Loucy (cell line): ENCODE measurements around the gene ATP6V0D1.

ENCODE experiments used
- H2AFZ ChIP-seq: fragments of 200-600 bp; sonication (generic); 2 replicates; pipeline ENCODE4 v1.6.0; 2016; ENCODE audit warnings: antibody characterized with exemption, mild to moderate bottlenecking, low read length, moderate library complexity
- H3F3A ChIP-seq: fragments of 200-600 bp; 2 replicates; pipeline ENCODE4 v1.6.0; 2016; ENCODE audit warnings: antibody characterized with exemption, low read depth, mild to moderate bottlenecking
- H3K27me3 ChIP-seq: fragments of 200-600 bp; sonication (generic); 2 replicates; pipeline ENCODE4 v1.6.1; 2014; ENCODE audit warnings: low read length, mild to moderate bottlenecking; ENCODE audit not compliant: insufficient read depth, poor library complexity, severe bottlenecking
- H3K36me3 ChIP-seq: fragments of 200-600 bp; sonication (generic); 2 replicates; pipeline ENCODE4 v1.6.1; 2016; ENCODE audit warnings: low read length; ENCODE audit not compliant: insufficient read depth
- H3K4me1 ChIP-seq: fragments of 200-600 bp; sonication (generic); 2 replicates; pipeline ENCODE4 v1.5.1; 2014; ENCODE audit warnings: low read length, mild to moderate bottlenecking; ENCODE audit not compliant: insufficient read depth, poor library complexity, severe bottlenecking
- H3K4me2 ChIP-seq: fragments of 200-600 bp; sonication (generic); 2 replicates; pipeline ENCODE4 v1.6.0; 2014; ENCODE audit warnings: antibody characterized with exemption, low read length, low read depth, mild to moderate bottlenecking; ENCODE audit not compliant: poor library complexity, severe bottlenecking
- H3K4me3 ChIP-seq: fragments of 200-600 bp; sonication (generic); 2 replicates; pipeline ENCODE4 v1.5.1; 2014; ENCODE audit warnings: low read length, mild to moderate bottlenecking, mixed read lengths; ENCODE audit not compliant: poor library complexity, severe bottlenecking
- H3K79me2 ChIP-seq: fragments of 200-600 bp; sonication (generic); 2 replicates; pipeline ENCODE4 v1.6.1; 2014; ENCODE audit warnings: low read length; ENCODE audit not compliant: insufficient read depth
- H3K9ac ChIP-seq: fragments of 200-600 bp; sonication (generic); 2 replicates; pipeline ENCODE4 v1.6.0; 2014; ENCODE audit warnings: mild to moderate bottlenecking, low read depth, low read length, moderate library complexity; ENCODE audit not compliant: poor library complexity, severe bottlenecking
- H3K9me2 ChIP-seq: fragments of 200-600 bp; sonication (generic); replicated peaks from 2 replicates; pipeline ENCODE4 v1.6.1; 2016; ENCODE audit warnings: low read depth, low read length, mixed read lengths
- H3K9me3 ChIP-seq: fragments of 200-600 bp; sonication (generic); 2 replicates; pipeline ENCODE4 v1.6.1; 2014; ENCODE audit warnings: mild to moderate bottlenecking, antibody characterized with exemption, low read length, low read depth; ENCODE audit not compliant: insufficient read depth
- H4K20me1 ChIP-seq: fragments of 200-600 bp; sonication (generic); 2 replicates; pipeline ENCODE4 v1.6.0; 2014; ENCODE audit warnings: antibody characterized with exemption, low read length, mild to moderate bottlenecking; ENCODE audit not compliant: insufficient read depth, poor library complexity, severe bottlenecking
- CTCF ChIP-seq: fragments of 200-600 bp; sonication (generic); conservative IDR thresholded peaks from 2 replicates; pipeline ENCODE4 v1.5.1; 2014; ENCODE audit warnings: mild to moderate bottlenecking, antibody characterized with exemption, low read length
- EZH2phosphoT487 ChIP-seq: fragments of 200-600 bp; IDR thresholded peaks from 2 replicates; pipeline ENCODE4 v1.6.1; 2018; ENCODE audit warnings: antibody characterized with exemption, mild to moderate bottlenecking, moderate library complexity, borderline replicate concordance

ATP6V0D1 gene

GRCh38 chr16:67480833-67481560 is at the start of gene ATP6V0D1:
Gene ATP6V0D1 (minus strand): TSS chr16:67481157. CDS start chr16:67481086, 71 bp downstream.
- Histone ChIP-seq H3F3A (no peaks in the 10 kb centered on the region), H3K36me3 (no peaks in the 10 kb centered on the region), H2AFZ (peak within 1 kb of the TSS; percentile 83), H3K4me1 (peaks cover 22% of the 10 kb centered on the region), H3K79me2 (peaks cover 51% of the 10 kb centered on the region), H4K20me1 (peaks cover 3% of the 10 kb centered on the region), H3K4me2 (peak within 1 kb of the TSS; percentile 97), H3K9me3 (no peaks in the 10 kb centered on the region), H3K4me3 (peak within 1 kb of the TSS; percentile 92), H3K9ac (peak within 1 kb of the TSS; percentile 97), H3K27me3 (no peaks in the 10 kb centered on the region), H3K9me2 (no peaks in the 10 kb centered on the region)
- no peak for TF ChIP-seq EZH2phosphoT487
- TF ChIP-seq CTCF: peak; percentile 73

GRCh38 chr16:67530013-67530939 is 49.3 kb upstream of the ATP6V0D1 start:
- peaks cover 20% of the 10 kb centered on the region; the same call in 1 of the 2 replicates for H3K79me2 ChIP-seq
- H3K9ac ChIP-seq: peak overlapping the region; percentile 37
- H3K9me2 ChIP-seq: no peaks in the 10 kb centered on the region
- TF ChIP-seq CTCF (no peak), EZH2phosphoT487 (no peak)
- H3K4me1 ChIP-seq: peaks cover 12% of the 10 kb centered on the region
- no peak overlapping the region for H2AFZ ChIP-seq
- 0 out of 2 replicates have a peak, but pooled peaks cover 2% of the 10 kb centered on the region for H3F3A ChIP-seq
- no peaks in the 10 kb centered on the region for H3K36me3 ChIP-seq
- peak overlapping the region; percentile 92 for H3K4me2 ChIP-seq
- no peaks in the 10 kb centered on the region for H3K9me3 ChIP-seq
- no peaks in the 10 kb centered on the region for H4K20me1 ChIP-seq
- H3K4me3 ChIP-seq: no peak overlapping the region
- H3K27me3 ChIP-seq: no peaks in the 10 kb centered on the region

- Histone ChIP-seq H3K36me3 (no peaks in the 10 kb centered on the region), H3K4me1 (peaks cover 11% of the 10 kb centered on the region), H3K4me2 (peak overlapping the region; percentile 92), H3K79me2 (peaks cover 16% of the 10 kb centered on the region; the same call in 1 of the 2 replicates), H3K9ac (peak overlapping the region; percentile 73), H2AFZ (no peak overlapping the region), H3K9me2 (no peaks in the 10 kb centered on the region), H4K20me1 (no peaks in the 10 kb centered on the region), H3K27me3 (no peaks in the 10 kb centered on the region), H3F3A (0 out of 2 replicates have a peak, but pooled peaks cover 2% of the 10 kb centered on the region), H3K9me3 (no peaks in the 10 kb centered on the region), H3K4me3 (peak overlapping the region; percentile 73)
- TF ChIP-seq CTCF (no peak), EZH2phosphoT487 (no peak)
Measured at GRCh38 chr16:67529582-67530012, 48.6 kb upstream of the ATP6V0D1 start.
